Activated T-cell treated with anti-CD3 and anti-CD28 coated beads, Interleukin-2, amount 50 U/mL, for 72 hours (primary cell): Measurements from ENCODE around the gene PHETA1. TPM values are rescaled to one million over a fixed set of nuclear protein-coding genes. Genes with fewer than 3 reads are reported as not detected.

ENCODE experiments used
- ATAC-seq, 2 donors: fragments of 150-1000 bp; cut with Tn5 transposase; replicated peaks in 1 of 2; 2 replicates each; pipeline ENCODE4 v1.10.0; 2021; ENCODE audit warnings: moderate library complexity in 2 of 2, mild to moderate bottlenecking in 1 of 2
- DNase-seq, 2 donors: peaks; one replicate each; pipeline ENCODE4 v3.0.0; 2021 to 2022; ENCODE audit warnings: mixed read lengths in 1 of 2
- H3K27ac Mint-ChIP-seq: one replicate; pipeline ENCODE4 v1.8.0; 2022; ENCODE audit warnings: mild to moderate bottlenecking, moderate library complexity, mixed read lengths
- H3K27me3 Mint-ChIP-seq: one replicate; pipeline ENCODE4 v1.8.0; 2022; ENCODE audit warnings: low read depth, mixed read lengths
- H3K36me3 Mint-ChIP-seq, 2 donors: one replicate each; pipeline ENCODE4 v1.8.0; 2022; ENCODE audit warnings: mixed read lengths in 2 of 2, mild to moderate bottlenecking in 1 of 2; ENCODE audit not compliant: insufficient read depth in 2 of 2
- H3K4me1 Mint-ChIP-seq: one replicate; pipeline ENCODE4 v1.8.0; 2022; ENCODE audit warnings: low read depth, mixed read lengths
- H3K4me3 Mint-ChIP-seq, 2 donors: one replicate each; pipeline ENCODE4 v1.8.0; 2022; ENCODE audit warnings: mild to moderate bottlenecking in 2 of 2, mixed read lengths in 2 of 2, moderate library complexity in 2 of 2
- H3K9me3 Mint-ChIP-seq, 2 donors: one replicate each; pipeline ENCODE4 v1.8.0; 2022; ENCODE audit warnings: mixed read lengths in 2 of 2
- total RNA-seq, 2 donors: library from RNA; stranded (reverse); gene quantifications; one replicate each; pipeline ENCODE4 v1.2.3, GENCODE V29; 2022

PHETA1 gene
- total RNA-seq, 2 donors from 2014 or later: 1.0 to 2.2 TPM

DNA sequence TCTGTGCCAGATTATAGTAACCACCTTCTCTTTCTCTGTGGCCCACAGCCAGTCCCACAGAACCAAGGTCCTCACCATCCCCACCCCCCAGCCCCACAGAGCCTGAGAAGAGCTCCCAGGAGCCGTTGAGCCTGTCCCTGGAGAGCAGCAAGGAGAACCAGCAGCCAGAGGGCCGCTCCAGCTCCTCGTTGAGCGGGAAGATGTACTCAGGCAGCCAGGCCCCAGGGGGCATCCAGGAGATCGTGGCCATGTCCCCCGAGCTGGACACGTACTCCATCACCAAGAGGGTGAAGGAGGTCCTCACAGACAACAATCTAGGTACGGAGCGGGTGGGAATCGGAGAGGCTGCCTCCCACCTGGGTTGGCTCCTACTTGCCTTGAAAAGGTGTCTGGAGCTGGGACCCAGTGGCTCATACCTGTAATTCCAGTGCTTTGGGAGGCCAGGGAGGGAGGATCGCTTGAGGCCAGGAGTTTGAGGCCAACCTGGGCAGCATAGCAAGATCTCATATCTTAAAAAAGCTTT is 34.4 kb downstream of the PHETA1 start:
- no peak overlapping the region for H3K4me3 Mint-ChIP-seq

DNA sequence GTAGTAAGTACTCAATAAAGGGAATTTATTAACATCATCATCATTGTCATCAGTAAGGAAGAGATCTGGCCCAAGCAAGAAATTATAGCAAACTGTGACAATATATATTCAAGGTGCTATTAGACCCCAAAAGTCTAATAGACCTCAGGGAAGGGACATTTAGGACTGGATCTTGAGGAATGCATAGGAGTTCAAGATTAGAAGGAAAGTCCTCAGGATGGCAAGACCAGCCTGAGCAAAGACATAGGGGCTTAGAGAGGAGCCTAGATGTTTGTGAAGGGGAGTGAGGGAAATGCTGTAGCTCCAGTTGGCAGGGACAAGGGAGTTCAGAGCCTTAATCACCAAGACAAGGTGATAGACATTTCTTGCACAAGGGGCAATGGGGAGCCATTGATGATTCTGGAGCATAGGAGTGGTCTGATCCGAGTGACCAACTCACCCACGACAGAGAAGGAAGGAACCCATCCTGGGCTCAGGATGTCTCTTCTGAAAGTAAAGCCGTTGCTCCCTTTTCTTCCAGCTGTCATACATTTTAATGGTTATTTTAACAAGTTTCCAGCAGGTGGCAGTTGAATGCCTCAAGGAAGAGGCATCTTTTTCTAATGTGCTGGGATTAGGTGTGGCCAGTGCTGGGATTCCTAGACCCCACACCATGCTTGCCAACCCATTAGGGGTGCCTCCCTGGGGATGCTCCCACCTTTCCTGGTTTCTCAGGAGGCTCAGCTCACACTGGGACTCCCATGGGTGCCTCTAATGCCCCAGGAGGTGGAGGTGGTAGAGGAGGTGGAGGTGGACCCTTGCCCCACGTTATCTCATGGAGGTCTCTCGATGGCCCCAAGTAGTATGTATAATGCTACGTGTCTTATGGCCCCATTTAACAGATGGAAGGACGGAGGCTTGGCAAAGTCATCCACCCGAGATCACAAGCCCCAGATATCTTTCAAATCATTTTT is 37.8 kb downstream of the PHETA1 start:
- Mint-ChIP-seq H3K36me3 (no peaks in the 10 kb centered on the region), H3K27ac (no peak overlapping the region), H3K4me1 (peaks cover 5% of the 10 kb centered on the region), H3K27me3 (peaks cover 6% of the 10 kb centered on the region), H3K9me3 (no peaks in the 10 kb centered on the region), H3K4me3 (no peak overlapping the region)
- ATAC-seq (peak in 1 of 2 donors; percentile 24), DNase-seq (no peak)

More for the DNA sequence above, 34.4 kb downstream of the PHETA1 start:
- H3K27ac Mint-ChIP-seq: no peak overlapping the region
- DNase-seq (no peak), ATAC-seq (no peak)
- H3K27me3 Mint-ChIP-seq: peaks cover under 1% of the 10 kb centered on the region
- H3K9me3 Mint-ChIP-seq: no peaks in the 10 kb centered on the region
- H3K36me3 Mint-ChIP-seq: no peaks in the 10 kb centered on the region
- H3K4me1 Mint-ChIP-seq: peaks cover 5% of the 10 kb centered on the region

DNA sequence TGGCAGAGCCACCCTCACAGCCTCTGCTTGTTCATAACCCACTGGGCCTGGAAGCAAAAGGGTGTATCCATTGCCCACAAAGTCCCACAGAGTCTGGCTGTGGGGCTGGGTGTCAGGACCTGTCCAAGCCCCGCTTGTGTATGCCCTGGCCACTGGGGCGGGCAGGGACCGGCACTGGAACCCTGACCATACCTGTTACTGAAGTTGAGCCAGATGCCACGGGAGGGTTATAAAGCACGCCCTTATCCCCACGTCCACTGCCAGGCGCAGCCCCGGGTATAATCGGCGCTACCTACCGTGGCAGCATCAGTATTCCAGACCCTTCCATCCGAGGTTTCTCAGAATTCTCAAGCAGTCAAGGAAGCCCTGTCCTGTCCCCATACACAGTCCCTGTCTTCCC is 40.8 kb downstream of the PHETA1 start:
- H3K27ac Mint-ChIP-seq: no peak overlapping the region
- ATAC-seq: no peak

DNA sequence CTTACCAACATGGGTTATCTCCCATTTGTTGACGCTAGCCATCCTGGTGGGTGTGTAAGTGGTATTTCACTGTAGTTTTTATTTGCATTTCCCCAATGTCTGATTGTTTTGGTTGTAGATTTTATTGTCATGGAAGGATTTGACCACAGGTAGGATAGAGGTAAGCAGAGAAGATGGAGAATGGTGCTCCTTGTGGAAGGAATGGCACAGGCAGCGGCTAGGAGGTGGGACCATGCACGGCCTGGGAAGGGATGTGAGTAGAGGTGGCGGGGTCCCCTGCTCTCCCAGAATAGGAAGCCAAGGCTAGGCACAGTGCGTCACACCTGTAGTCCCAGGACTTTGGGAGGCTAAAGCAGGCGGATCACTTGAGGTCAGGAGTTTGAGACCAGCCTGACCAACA is 41.4 kb downstream of the PHETA1 start:
- Mint-ChIP-seq H3K9me3 (no peaks in the 10 kb centered on the region), H3K27me3 (peaks cover 6% of the 10 kb centered on the region), H3K36me3 (no peaks in the 10 kb centered on the region), H3K4me3 (no peak overlapping the region), H3K4me1 (peaks cover 5% of the 10 kb centered on the region), H3K27ac (no peak overlapping the region)
- ATAC-seq: no peak
- no peak for DNase-seq

More for the DNA sequence above, 40.8 kb downstream of the PHETA1 start:
- H3K4me3 Mint-ChIP-seq: no peak overlapping the region
- peaks cover 5% of the 10 kb centered on the region for H3K4me1 Mint-ChIP-seq
- H3K9me3 Mint-ChIP-seq: no peaks in the 10 kb centered on the region
- peaks cover 6% of the 10 kb centered on the region for H3K27me3 Mint-ChIP-seq
- H3K36me3 Mint-ChIP-seq: no peaks in the 10 kb centered on the region
- DNase-seq: no peak

DNA sequence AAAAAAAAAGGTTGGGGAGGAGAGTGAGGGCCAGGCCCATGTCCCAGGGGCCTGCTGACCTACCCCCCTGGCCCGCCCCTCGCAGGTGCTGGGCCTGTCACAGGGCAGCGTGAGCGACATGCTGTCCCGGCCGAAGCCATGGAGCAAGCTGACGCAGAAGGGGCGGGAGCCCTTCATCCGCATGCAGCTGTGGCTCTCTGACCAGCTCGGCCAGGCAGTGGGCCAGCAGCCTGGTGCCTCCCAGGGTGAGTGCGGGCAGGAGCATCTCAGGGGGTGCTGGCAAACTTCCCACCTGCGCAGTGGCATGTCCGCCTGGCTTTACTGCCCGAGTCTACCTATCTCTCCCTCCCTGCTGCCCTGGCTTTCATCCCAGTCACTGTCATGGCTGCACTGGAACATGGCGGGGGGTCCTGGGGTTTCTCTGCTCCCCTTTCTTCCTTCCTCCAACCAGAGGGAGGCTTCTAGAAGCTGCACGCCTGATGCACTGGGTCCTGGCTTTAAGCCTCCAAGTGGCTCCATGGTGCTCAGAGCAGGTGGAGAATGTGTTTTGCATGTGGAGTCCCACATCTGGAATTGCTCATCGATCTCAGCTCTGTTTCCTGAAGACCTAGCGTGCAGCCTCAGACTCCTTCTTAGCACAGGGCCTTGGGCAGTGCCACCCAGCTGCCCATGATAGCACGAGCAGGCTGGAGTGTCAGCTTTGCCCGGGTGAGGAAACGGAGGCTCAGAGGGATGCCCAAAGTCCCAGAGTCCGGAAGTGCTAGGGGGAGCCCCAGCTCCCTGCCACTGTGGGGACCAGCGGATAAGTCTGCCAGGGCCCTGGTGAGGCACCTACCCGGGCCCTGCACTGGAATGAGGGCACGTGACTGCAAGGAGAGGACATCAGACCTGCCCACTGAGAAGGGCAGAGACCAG is 46.3 kb downstream of the PHETA1 start:
- no peaks in the 10 kb centered on the region for H3K4me1 Mint-ChIP-seq
- no peaks in the 10 kb centered on the region for H3K9me3 Mint-ChIP-seq
- no peak overlapping the region for H3K4me3 Mint-ChIP-seq
- ATAC-seq (no peak), DNase-seq (no peak)
- no peaks in the 10 kb centered on the region for H3K36me3 Mint-ChIP-seq
- no peak overlapping the region for H3K27ac Mint-ChIP-seq
- H3K27me3 Mint-ChIP-seq: no peaks in the 10 kb centered on the region

DNA sequence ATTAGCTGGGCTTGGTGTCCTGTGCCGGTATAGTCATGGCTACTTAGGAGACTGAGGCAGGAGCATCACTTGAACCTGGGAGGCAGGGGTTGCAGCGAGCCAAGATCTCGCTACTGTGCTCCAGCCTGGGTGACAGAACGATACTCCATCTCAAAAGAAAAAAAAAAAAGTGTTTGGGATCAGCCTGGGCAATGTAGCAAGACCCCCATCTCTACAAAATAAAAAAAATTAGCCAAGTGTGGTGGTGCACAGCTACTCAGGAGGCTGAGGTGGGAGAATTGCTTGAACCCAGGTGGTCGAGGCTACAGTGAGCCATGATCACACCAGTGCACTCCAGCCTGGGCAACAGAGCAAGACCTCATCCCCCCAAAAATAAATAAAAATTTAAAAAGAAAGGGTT is 47.6 kb downstream of the PHETA1 start:
- no peak for ATAC-seq
- Mint-ChIP-seq H3K27ac (no peak overlapping the region), H3K9me3 (no peaks in the 10 kb centered on the region), H3K27me3 (no peaks in the 10 kb centered on the region), H3K4me1 (no peaks in the 10 kb centered on the region), H3K4me3 (no peak overlapping the region), H3K36me3 (no peaks in the 10 kb centered on the region)
- no peak for DNase-seq

DNA sequence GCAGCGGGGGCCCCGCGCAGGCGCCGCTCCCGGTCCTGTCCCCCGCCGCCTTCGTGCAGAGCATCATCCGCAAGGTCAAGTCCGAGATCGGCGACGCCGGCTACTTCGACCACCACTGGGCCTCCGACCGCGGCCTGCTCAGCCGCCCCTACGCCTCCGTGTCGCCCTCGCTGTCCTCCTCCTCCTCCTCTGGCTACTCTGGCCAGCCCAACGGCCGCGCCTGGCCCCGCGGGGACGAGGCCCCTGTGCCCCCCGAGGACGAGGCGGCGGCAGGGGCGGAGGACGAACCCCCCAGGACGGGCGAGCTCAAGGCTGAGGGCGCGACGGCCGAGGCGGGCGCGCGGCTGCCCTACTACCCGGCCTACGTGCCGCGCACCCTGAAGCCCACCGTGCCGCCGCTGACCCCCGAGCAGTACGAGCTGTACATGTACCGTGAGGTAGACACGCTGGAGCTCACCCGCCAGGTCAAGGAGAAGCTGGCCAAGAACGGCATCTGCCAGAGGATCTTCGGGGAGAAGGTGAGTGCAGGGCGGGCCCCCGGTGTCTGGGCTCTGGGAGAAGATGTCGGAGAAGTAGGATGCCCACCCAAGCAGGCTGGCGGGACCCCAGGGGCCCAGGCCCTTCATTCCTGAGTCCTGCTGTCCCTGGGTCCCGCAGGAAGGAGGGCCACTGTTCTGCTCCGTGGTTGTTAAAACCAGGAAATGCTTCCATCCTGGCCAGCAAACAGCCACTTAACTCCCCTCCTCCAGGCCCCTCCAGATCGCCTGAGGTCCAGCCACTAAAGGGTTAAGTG is 48.4 kb downstream of the PHETA1 start:
- Mint-ChIP-seq H3K36me3 (no peaks in the 10 kb centered on the region), H3K4me1 (no peaks in the 10 kb centered on the region), H3K9me3 (no peaks in the 10 kb centered on the region), H3K27me3 (no peaks in the 10 kb centered on the region), H3K4me3 (no peak overlapping the region), H3K27ac (no peak overlapping the region)
- DNase-seq: no peak
- ATAC-seq: no peak

DNA sequence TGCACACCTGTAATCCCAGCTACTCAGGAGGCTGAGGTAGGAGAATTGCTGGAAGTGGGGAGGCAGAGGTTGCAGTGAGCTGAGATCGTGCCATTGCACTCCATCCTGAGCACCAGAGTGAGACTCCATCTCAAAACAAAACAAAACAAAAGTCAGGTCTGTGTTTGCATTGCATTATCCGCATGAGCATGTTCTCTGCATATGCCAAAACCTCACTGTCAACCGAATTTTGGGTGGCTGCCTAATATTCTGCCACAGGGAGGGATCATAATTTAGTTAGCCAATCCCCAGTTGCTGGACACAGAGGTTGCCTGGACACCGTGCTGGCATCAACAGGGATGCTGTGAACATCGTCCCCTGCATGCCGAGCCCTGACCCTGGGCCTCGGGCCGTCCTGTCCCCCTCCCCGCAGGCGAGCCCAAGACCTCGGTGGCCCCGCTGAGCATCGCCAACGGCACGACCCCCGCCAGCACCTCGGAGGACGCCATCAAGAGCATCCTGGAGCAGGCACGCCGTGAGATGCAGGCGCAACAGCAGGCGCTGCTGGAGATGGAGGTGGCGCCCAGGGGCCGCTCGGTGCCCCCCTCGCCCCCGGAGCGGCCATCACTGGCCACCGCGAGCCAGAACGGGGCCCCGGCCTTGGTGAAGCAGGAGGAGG is 49.2 kb downstream of the PHETA1 start:
- DNase-seq (no peak), ATAC-seq (no peak)
- H3K9me3 Mint-ChIP-seq: no peaks in the 10 kb centered on the region
- H3K4me3 Mint-ChIP-seq: no peak overlapping the region
- H3K27ac Mint-ChIP-seq: no peak overlapping the region
- H3K36me3 Mint-ChIP-seq: no peaks in the 10 kb centered on the region
- H3K27me3 Mint-ChIP-seq: no peaks in the 10 kb centered on the region
- no peaks in the 10 kb centered on the region for H3K4me1 Mint-ChIP-seq

DNA sequence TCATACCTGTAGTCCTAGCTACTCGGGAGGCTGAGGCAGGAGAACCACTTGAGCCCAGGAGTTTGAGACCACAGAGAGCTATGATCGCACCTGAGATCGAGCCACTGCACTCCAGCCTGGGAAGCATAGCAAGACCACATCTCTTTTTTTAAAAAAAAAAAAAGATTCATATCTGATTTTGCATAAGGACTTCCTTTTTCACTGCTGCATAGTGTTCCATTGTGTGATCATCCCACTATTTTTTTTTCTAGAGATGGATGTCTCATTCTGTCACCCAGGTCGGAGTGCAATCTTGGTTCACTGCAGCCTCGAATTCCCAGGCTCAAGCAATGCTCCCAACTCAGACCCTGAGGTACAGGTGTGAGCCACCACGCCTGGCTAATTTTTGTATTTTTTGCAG is 50.4 kb downstream of the PHETA1 start:
- peaks cover 6% of the 10 kb centered on the region for H3K27me3 Mint-ChIP-seq
- no peak for ATAC-seq
- no peak overlapping the region for H3K27ac Mint-ChIP-seq

DNA sequence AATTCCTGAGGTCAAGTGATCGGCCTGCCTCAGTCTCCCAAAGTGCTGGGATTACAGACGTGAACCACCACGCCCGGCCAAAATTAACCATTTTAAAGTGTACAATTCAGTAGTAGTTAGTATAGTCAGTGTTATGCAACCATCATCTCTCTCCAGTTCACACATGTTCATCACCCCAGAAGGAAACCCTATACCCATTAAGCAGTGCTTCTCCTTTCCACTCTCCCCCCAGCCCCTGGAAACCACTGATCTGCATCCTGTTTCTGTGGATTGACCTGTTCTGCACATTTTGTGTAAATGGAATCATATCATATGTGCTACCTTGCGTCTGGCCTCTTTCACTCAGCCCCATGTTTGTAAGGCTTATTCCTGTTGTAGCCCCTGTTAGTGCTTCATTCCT is 52.2 kb downstream of the PHETA1 start:
- H3K27me3 Mint-ChIP-seq: peaks cover 6% of the 10 kb centered on the region
- DNase-seq (no peak), ATAC-seq (no peak)
- H3K27ac Mint-ChIP-seq: no peak overlapping the region
- no peaks in the 10 kb centered on the region for H3K9me3 Mint-ChIP-seq
- peaks cover 6% of the 10 kb centered on the region for H3K4me1 Mint-ChIP-seq
- no peak overlapping the region for H3K4me3 Mint-ChIP-seq
- H3K36me3 Mint-ChIP-seq: no peaks in the 10 kb centered on the region

More for the DNA sequence above, 50.4 kb downstream of the PHETA1 start:
- Mint-ChIP-seq H3K9me3 (no peaks in the 10 kb centered on the region), H3K36me3 (no peaks in the 10 kb centered on the region), H3K4me1 (peaks cover 6% of the 10 kb centered on the region), H3K4me3 (no peak overlapping the region)
- no peak for DNase-seq

DNA sequence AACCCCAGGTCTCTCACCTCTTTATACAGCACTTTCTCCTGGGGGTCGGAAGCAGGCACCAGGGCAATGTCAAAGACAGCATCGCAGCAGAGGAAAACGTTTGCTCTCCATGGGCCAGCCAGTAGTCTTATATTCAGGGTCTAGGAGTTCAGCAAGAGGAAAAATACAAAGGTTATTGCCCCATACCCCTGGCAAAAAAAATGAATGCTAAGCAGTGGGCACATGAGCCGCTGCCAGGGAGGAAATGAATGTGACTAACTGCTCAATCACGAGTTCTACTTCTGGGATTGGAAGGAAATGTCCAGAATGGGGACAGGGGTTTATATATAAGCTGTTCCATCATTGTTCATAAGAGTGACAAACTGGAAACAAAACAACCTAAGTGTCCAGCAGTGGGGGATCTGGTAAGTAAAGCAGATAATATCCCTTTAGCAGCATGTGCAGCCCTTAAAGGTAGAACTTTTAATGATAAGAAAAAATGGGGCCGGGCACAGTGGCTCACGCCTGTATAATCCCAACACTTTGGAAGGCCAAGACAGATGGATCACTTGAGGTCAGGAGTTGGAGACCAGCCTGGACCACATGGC is 53.8 kb downstream of the PHETA1 start:
- Mint-ChIP-seq H3K4me3 (no peak overlapping the region), H3K27me3 (peaks cover 6% of the 10 kb centered on the region), H3K27ac (no peak overlapping the region), H3K36me3 (no peaks in the 10 kb centered on the region), H3K4me1 (peaks cover 6% of the 10 kb centered on the region), H3K9me3 (no peaks in the 10 kb centered on the region)
- DNase-seq (no peak), ATAC-seq (no peak)

DNA sequence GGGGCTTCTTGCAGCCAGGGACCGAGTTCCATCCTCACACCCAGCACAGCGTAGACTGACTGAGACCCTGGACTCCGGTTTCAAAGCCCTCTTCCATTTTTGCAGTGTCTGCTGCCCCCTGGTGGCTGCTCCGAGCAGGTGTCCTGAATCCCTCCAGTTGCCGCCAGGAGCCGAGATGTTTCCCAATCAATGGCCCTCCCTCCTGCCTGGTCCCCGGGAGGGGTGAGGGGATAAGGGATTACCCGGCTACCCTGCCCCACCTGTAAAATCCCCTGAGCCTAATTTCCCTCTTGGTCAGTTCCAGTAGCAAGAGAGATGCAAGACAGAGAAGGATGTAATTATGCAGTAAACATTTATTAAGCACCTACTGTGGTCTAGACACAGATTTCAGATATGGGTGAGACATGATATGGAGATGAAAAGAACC is 55.0 kb downstream of the PHETA1 start:
- Mint-ChIP-seq H3K27ac (no peak overlapping the region), H3K4me1 (peaks cover 13% of the 10 kb centered on the region), H3K36me3 (no peaks in the 10 kb centered on the region), H3K4me3 (no peak overlapping the region), H3K9me3 (no peaks in the 10 kb centered on the region), H3K27me3 (peaks cover 6% of the 10 kb centered on the region)
- peak; percentile 68 to 78 for DNase-seq
- peak; percentile 61 to 62 for ATAC-seq
